GM12864 (cell line): ENCODE data around the gene AGPAT1.

Experiments
- DNase-seq: peaks from one replicate; pipeline ENCODE4 v3.0.0-alpha.2; 2011; ENCODE audit warnings: low read depth
- H3K4me3 ChIP-seq: 2 replicates; pipeline ENCODE4 v1.5.1; 2011; ENCODE audit warnings: mild to moderate bottlenecking, low read depth, low read length, control low read depth
- CTCF ChIP-seq: IDR thresholded peaks from 2 replicates; pipeline ENCODE4 v1.5.1; 2011; ENCODE audit warnings: low read depth, mild to moderate bottlenecking, moderate library complexity, low read length, control low read depth, inconsistent platforms; ENCODE audit errors: missing control alignments

Gene AGPAT1

DNA sequence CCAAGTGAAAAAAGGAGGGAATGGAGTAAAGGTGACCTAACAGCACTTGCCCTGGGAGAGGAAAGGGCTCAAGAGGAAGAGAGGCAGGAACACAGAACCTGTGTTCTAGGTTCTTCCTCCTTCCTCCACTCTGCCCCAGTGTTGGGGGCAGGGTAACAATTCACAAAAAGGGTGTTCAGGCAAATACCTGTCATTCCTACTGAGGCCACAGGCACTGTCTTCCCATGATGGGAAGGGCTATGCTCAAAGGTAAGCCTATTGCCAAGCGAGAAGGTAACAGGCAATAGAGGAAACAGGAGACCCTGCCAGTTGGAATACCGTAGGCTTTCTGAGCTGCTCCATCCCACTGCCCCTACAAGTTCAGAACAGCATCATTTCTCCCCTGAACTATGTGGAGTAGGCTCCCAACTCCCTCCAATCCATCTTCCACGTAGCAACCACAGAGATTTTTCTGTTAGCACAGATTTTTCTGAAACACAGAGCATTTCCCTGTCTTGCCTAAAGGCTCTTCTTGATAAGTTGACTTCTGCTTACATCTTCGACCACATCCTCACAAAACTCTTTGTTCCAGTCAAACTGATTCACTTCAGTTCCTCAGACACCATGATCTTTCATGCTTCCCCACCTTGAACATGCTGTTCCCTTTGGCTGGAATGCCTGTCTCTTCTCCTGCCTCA lies 2.7 kb downstream of the AGPAT1 start:
- no peak for DNase-seq
- no peak overlapping the region for H3K4me3 ChIP-seq
- no peak for TF ChIP-seq CTCF

- no peak overlapping the region for H3K4me3 ChIP-seq
- no peak for TF ChIP-seq CTCF
- no peak for DNase-seq
Measured at GRCh38 chr6:32171234-32171633, 4.7 kb downstream of the AGPAT1 start.

- no peak for DNase-seq
- H3K4me3 ChIP-seq = no peak overlapping the region
- no peak for TF ChIP-seq CTCF
Measured at GRCh38 chr6:32170294-32170693, 5.6 kb downstream of the AGPAT1 start.

- no peak for TF ChIP-seq CTCF
- no peak for DNase-seq
- no peak overlapping the region for H3K4me3 ChIP-seq
Measured at GRCh38 chr6:32168807-32169591, 6.9 kb downstream of the AGPAT1 start.

DNA sequence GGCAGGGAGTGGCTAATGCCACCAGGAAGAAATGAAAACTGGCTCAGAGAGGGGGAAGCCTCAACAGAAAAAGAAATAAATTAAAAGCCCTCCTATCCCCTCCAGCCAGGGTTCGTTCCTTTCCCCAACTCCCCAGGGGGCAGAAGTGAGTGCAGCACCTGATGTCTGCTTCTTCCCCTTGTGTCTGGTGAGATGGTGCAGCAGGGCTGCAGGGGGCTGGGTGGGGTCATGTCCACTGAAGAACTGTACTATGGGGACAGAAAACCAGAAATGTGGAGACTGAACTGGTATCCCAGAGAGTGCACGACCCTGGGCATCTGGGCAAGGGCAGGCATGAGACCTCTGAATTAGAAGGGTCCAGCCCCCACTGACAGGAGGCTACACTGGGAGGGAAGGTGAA lies 7.5 kb downstream of the AGPAT1 start:
- no peak for TF ChIP-seq CTCF
- H3K4me3 ChIP-seq = no peak overlapping the region
- no peak for DNase-seq

- no peak for DNase-seq
- TF ChIP-seq CTCF = no peak
- no peak overlapping the region for H3K4me3 ChIP-seq
Measured at GRCh38 chr6:32167761-32168262, 8.1 kb downstream of the AGPAT1 start.
